ENCODE data around the gene CARNS1. TPM values are rescaled to one million over a fixed set of nuclear protein-coding genes. Genes with fewer than 3 reads are reported as not detected.
A peak's percentile ranks its signal among the peaks of the same experiment; 100 is the strongest.

CARNS1 gene
- total and polyA plus RNA-seq, 9 of the 15 experiments (the other 6 are each of a cell fraction or from before 2014, with no cell fraction given), result 0.01 to 0.18 (median 0.06) TPM; not detected in 3

GRCh38 chr11:67371189-67371910 is 44.1 kb upstream of the CARNS1 start (continued):
- TF ChIP-seq SETDB1 (IDR thresholded peaks at IDR 0.05; ENCODE audit: low read length), result no peak
- no peak for TF ChIP-seq PYGO2 (tag; IDR thresholded peaks at IDR 0.05)
- TF ChIP-seq NR1H2 (CRISPR knock-in tag; IDR thresholded peaks at IDR 0.05), result no peak
- TF ChIP-seq NELFE (IDR thresholded peaks at IDR 0.05; ENCODE audit: insufficient read depth, insufficient read length), result no peak
- peak; percentile 35 for TF ChIP-seq ARID1B (IDR thresholded peaks at IDR 0.05)
- TF ChIP-seq PHTF2 (CRISPR knock-in tag; IDR thresholded peaks at IDR 0.05), result no peak
- TF ChIP-seq SRSF7 (optimal IDR thresholded peaks at IDR 0.05; ENCODE audit: low read depth, low read length), result no peak
- no peak for TF ChIP-seq ZNF449 (CRISPR knock-in tag; IDR thresholded peaks at IDR 0.05)
- TF ChIP-seq RBM15 (IDR thresholded peaks at IDR 0.05; ENCODE audit: insufficient read depth, low read length), result no peak
- TF ChIP-seq ZNF696 (CRISPR knock-in tag; conservative IDR thresholded peaks at IDR 0.05), result no peak
- no peak for TF ChIP-seq HSF4 (CRISPR knock-in tag; IDR thresholded peaks at IDR 0.05; ENCODE audit: borderline replicate concordance)
- no peak for TF ChIP-seq SRSF3 (IDR thresholded peaks at IDR 0.05; ENCODE audit: insufficient read depth, low read length)
- no peak for TF ChIP-seq FOXA1 (IDR thresholded peaks at IDR 0.05; ENCODE audit: borderline replicate concordance)
- no peak for TF ChIP-seq NFATC3 (IDR thresholded peaks at IDR 0.05)
- 0 out of 2 replicates have a peak, but pooled peaks have one; percentile 26 for TF ChIP-seq XRCC5 (IDR thresholded peaks at IDR 0.05; ENCODE audit: low read depth, low read length)
- no peak for TF ChIP-seq ZFX (CRISPR knock-in tag; IDR thresholded peaks at IDR 0.05)
- TF ChIP-seq KLF16 (IDR thresholded peaks at IDR 0.05), result no peak
- TF ChIP-seq TCF7L2 (IDR thresholded peaks at IDR 0.05; ENCODE audit: low read depth, low read length), result no peak
- TF ChIP-seq ZNF408 (CRISPR knock-in tag; IDR thresholded peaks at IDR 0.05; ENCODE audit: low read depth), result no peak
- no peak for TF ChIP-seq ZZZ3 (IDR thresholded peaks at IDR 0.05)
- TF ChIP-seq HNRNPUL1 (IDR thresholded peaks at IDR 0.05; ENCODE audit: low read length), result no peak
- TF ChIP-seq THRA (IDR thresholded peaks at IDR 0.05), result no peak
- TF ChIP-seq ETV6 (IDR thresholded peaks at IDR 0.05; ENCODE audit: borderline replicate concordance in 1 of 2, low read depth in 2 of 2, low read length in 1 of 2), result no peak
- TF ChIP-seq ETV6 (CRISPR knock-in tag; IDR thresholded peaks at IDR 0.05; ENCODE audit: borderline replicate concordance), result no peak
- no peak for TF ChIP-seq ZNF23 (CRISPR knock-in tag; IDR thresholded peaks at IDR 0.05)
- no peak for TF ChIP-seq ZNF436 (CRISPR knock-in tag; IDR thresholded peaks at IDR 0.05)
- TF ChIP-seq OTX1 (CRISPR knock-in tag; IDR thresholded peaks at IDR 0.05), result peak; percentile 82; the same call in 1 of the 2 replicates
- no peak for TF ChIP-seq CC2D1A (IDR thresholded peaks at IDR 0.05)
- no peak for TF ChIP-seq ZFPM2 (CRISPR knock-in tag; IDR thresholded peaks at IDR 0.05)
- TF ChIP-seq SRSF1 (IDR thresholded peaks at IDR 0.05; ENCODE audit: low read depth, low read length), result no peak
- TF ChIP-seq FOXP1 (CRISPR knock-in tag; IDR thresholded peaks at IDR 0.05), result no peak

All from K562 (cell line).